ENCODE results near the gene C16orf90. TPM values are rescaled to one million over a fixed set of nuclear protein-coding genes. Genes with fewer than 3 reads are reported as not detected.
"Not testable (repeated sequence)": the region's sequence is repeated elsewhere in the genome, so short reads cannot be mapped to it uniquely, and the experiment has no call there.

C16orf90 gene
- polyA plus RNA-seq, 1 of the 3 experiments (the other 2 are of a cell fraction), result not detected

DNA sequence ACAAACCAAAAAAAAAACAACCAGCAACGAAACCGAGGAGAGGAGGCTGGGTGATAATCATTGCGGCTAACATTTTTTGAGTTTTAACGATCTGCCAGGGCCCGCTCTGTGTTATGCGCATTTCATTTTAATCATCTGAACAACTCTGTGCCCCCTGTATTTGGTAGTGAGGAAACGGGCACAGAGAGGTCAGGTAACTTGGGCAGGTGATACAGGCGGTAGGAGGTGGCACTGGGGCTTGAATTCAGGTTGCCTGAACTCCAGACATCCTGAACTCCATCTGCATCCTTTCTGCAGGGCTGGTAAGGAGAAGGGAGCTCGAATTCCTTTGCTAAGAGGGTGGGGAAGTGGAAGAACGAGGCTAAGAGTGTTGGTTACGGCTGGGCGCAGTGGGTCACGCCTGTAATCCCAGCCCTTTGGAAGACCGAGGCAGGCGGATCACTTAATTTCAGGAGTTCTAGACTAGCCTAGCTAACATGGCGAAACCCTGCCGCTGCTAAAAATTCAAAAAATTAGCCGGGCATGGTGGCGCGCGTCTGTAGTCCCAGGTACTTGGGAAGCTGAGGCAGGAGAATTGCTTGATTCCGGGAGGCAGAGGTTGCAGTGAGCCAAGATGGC is 6.6 kb upstream of the C16orf90 start:
- Histone ChIP-seq H3K9me2 (no peaks in the 10 kb centered on the region), H3K4me3 (ENCODE audit: low read depth in 2 of 2, low read length in 1 of 2) (peak overlapping the region; percentile 67 to 85), H3K4me2 (peak overlapping the region; percentile 79), H2AFZ (ENCODE audit: low read depth) (peak overlapping the region; percentile 75), H3K4me1 (ENCODE audit: control insufficient read depth in 1 of 2, insufficient read depth in 2 of 2, low read depth in 1 of 2, low read length in 1 of 2) (peaks cover 0 to 4% of the 10 kb centered on the region in 2 experiments; a peak in 1 of 4 replicates), H3K27ac (ENCODE audit: low read depth in 2 of 2, low read length in 1 of 2) (peak overlapping the region in 1 of 2 experiments; percentile 83; a peak in 2 of 4 replicates), H3K9ac (peak overlapping the region; percentile 78), H3K27me3 (ENCODE audit: insufficient read depth) (no peaks in the 10 kb centered on the region), H3F3A (replicated peaks; ENCODE audit: insufficient read depth) (peaks cover 7% of the 10 kb centered on the region), H4K20me1 (ENCODE audit: insufficient read depth) (no peaks in the 10 kb centered on the region), H3K36me3 (replicated peaks in 1 of 2; ENCODE audit: control insufficient read depth in 1 of 2, insufficient read depth in 2 of 2, low read length in 1 of 2) (peaks cover 2 to 17% of the 10 kb centered on the region in 2 experiments), H3K9me3 (no peaks in the 10 kb centered on the region), H3K79me2 (ENCODE audit: insufficient read depth) (peaks cover 23% of the 10 kb centered on the region)
- ChIA-PET CTCF (interaction anchor here (0.6 to 1.6 kb wide), 7 partner anchors 9 to 413 kb away, joined by 3 to 6 read pairs (median 4); no protein-coding TSS in a partner anchor), POLR2A (interaction anchor here (0.9 kb wide), 1 partner anchor 59 kb away, joined by 3 read pairs; the partner anchor contains the start of genes NAA60 and ZNF597)
- TF ChIP-seq FOSL2 (IDR thresholded peaks at IDR 0.05; ENCODE audit: borderline replicate concordance, low read depth) (no peak), JUND (IDR thresholded peaks at IDR 0.05) (no peak), RFX5 (IDR thresholded peaks at IDR 0.05; ENCODE audit: low read length) (no peak), FOXM1 (IDR thresholded peaks at IDR 0.05; ENCODE audit: low read depth) (no peak)
- TF ChIP-seq, protein P1, sequence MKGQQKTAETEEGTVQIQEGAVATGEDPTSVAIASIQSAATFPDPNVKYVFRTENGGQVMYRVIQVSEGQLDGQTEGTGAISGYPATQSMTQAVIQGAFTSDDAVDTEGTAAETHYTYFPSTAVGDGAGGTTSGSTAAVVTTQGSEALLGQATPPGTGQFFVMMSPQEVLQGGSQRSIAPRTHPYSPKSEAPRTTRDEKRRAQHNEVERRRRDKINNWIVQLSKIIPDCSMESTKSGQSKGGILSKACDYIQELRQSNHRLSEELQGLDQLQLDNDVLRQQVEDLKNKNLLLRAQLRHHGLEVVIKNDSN (IDR thresholded peaks at IDR 0.05; ENCODE audit: borderline replicate concordance, low read depth), result no peak
- TF ChIP-seq, protein P2, sequence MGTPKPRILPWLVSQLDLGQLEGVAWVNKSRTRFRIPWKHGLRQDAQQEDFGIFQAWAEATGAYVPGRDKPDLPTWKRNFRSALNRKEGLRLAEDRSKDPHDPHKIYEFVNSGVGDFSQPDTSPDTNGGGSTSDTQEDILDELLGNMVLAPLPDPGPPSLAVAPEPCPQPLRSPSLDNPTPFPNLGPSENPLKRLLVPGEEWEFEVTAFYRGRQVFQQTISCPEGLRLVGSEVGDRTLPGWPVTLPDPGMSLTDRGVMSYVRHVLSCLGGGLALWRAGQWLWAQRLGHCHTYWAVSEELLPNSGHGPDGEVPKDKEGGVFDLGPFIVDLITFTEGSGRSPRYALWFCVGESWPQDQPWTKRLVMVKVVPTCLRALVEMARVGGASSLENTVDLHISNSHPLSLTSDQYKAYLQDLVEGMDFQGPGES (IDR thresholded peaks at IDR 0.05; ENCODE audit: low read depth, low read length), result no peak
- WGBS (ENCODE audit: low lambda C conversion rate), result 57% methylated on average over 22 of the region's 22 CpGs
- no peak for DNase-seq

DNA sequence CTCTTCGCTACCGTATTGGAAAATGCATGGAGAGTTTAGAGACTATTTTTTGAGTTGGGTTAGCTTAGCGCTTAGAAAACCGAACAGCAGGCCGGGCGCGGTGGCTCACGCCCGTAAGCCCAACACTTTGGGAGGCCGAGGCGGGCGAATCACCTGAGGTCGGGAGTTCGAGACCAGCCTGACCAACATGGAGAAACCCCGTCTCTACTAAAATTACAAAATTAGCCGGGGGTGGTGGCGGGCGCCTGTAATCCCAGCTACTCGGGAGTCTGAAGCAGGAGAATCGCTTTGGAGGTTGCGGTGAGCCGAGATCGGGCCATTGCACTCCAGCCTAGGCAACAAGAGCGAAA is 6.1 kb upstream of the C16orf90 start:
- H3K4me2 ChIP-seq, result peak overlapping the region; percentile 79
- H3K36me3 ChIP-seq (replicated peaks in 1 of 2; ENCODE audit: control insufficient read depth in 1 of 2, insufficient read depth in 2 of 2, low read length in 1 of 2), result peaks cover 2 to 13% of the 10 kb centered on the region in 2 experiments
- not testable (repeated sequence) for H4K20me1 ChIP-seq (ENCODE audit: insufficient read depth); H3K9me3 ChIP-seq; H3F3A ChIP-seq (replicated peaks; ENCODE audit: insufficient read depth); DNase-seq; H3K9me2 ChIP-seq; H3K27me3 ChIP-seq (ENCODE audit: insufficient read depth); H3K4me1 ChIP-seq (ENCODE audit: control insufficient read depth in 1 of 2, insufficient read depth in 2 of 2, low read depth in 1 of 2, low read length in 1 of 2)
- peak overlapping the region; percentile 67 to 85 for H3K4me3 ChIP-seq (ENCODE audit: low read depth in 2 of 2, low read length in 1 of 2)
- peaks cover 23% of the 10 kb centered on the region for H3K79me2 ChIP-seq (ENCODE audit: insufficient read depth)
- ChIA-PET CTCF (interaction anchor here (0.6 to 1.6 kb wide), 7 partner anchors 9 to 413 kb away, joined by 3 to 6 read pairs (median 4); no protein-coding TSS in a partner anchor), POLR2A (interaction anchor here (0.9 kb wide), 1 partner anchor 58 kb away, joined by 3 read pairs; the partner anchor contains the start of genes NAA60 and ZNF597)
- peak overlapping the region; percentile 75 for H2AFZ ChIP-seq (ENCODE audit: low read depth)
- peak overlapping the region; percentile 78 to 83 for H3K27ac ChIP-seq (ENCODE audit: low read depth in 2 of 2, low read length in 1 of 2)
- WGBS (ENCODE audit: low lambda C conversion rate), result 10% methylated on average over 24 of the region's 24 CpGs
- peak overlapping the region; percentile 78 for H3K9ac ChIP-seq

DNA sequence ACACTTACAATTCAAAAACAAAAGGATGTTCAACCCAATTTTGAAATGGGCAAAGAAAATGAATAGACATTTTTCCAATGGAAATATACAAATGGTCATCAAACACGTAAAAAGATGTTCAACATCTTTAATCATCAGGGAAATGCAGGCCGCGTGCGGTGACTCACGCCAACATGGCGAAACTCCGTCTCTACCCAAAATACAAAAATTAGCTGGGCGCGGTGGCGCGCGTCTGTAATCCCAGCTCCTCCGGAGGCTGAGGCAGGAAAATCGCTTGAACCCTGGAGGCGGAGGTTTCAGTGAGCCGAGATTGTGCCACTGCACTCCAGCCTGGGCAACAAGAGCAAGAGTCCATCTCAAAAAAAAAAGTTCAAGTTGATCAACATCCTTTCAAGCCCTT is 3.7 kb upstream of the C16orf90 start:
- Histone ChIP-seq H3K36me3 (replicated peaks in 1 of 2; ENCODE audit: control insufficient read depth in 1 of 2, insufficient read depth in 2 of 2, low read length in 1 of 2) (no peaks in the 10 kb centered on the region), H3K9ac (no peak overlapping the region), H3K4me3 (ENCODE audit: low read depth in 2 of 2, low read length in 1 of 2) (no peak overlapping the region), H3K4me1 (ENCODE audit: control insufficient read depth in 1 of 2, insufficient read depth in 2 of 2, low read depth in 1 of 2, low read length in 1 of 2) (peaks cover 0 to 4% of the 10 kb centered on the region in 2 experiments; a peak in 1 of 4 replicates), H3K27ac (ENCODE audit: low read depth in 2 of 2, low read length in 1 of 2) (no peak overlapping the region), H3K27me3 (ENCODE audit: insufficient read depth) (no peaks in the 10 kb centered on the region), H4K20me1 (ENCODE audit: insufficient read depth) (no peaks in the 10 kb centered on the region), H3K9me2 (no peaks in the 10 kb centered on the region), H2AFZ (ENCODE audit: low read depth) (no peak overlapping the region), H3K79me2 (ENCODE audit: insufficient read depth) (peaks cover 23% of the 10 kb centered on the region), H3F3A (replicated peaks; ENCODE audit: insufficient read depth) (peaks cover 7% of the 10 kb centered on the region), H3K4me2 (no peak overlapping the region), H3K9me3 (no peaks in the 10 kb centered on the region)
- TF ChIP-seq, protein P2 (IDR thresholded peaks at IDR 0.05; ENCODE audit: low read depth, low read length), result no peak
- TF ChIP-seq GABPA (IDR thresholded peaks at IDR 0.05; ENCODE audit: low read depth) (no peak), CHD2 (IDR thresholded peaks at IDR 0.05; ENCODE audit: low read length, partially characterized antibody) (no peak), NFIC (IDR thresholded peaks at IDR 0.05; ENCODE audit: borderline replicate concordance) (no peak), POLR2AphosphoS5 (IDR thresholded peaks at IDR 0.05; ENCODE audit: low read depth, low read length) (no peak), NRF1 (IDR thresholded peaks at IDR 0.05; ENCODE audit: low read depth, low read length) (no peak), RCOR1 (IDR thresholded peaks at IDR 0.05; ENCODE audit: low read length) (no peak), EP300 (IDR thresholded peaks at IDR 0.05; ENCODE audit: borderline replicate concordance in 1 of 2, low read depth in 1 of 2, low read length in 1 of 2) (no peak), FOSL2 (IDR thresholded peaks at IDR 0.05; ENCODE audit: borderline replicate concordance, low read depth) (no peak), TCF12 (IDR thresholded peaks at IDR 0.05) (no peak), RFX5 (IDR thresholded peaks at IDR 0.05; ENCODE audit: low read length) (no peak)
- CTCF ChIA-PET, result no interaction called here
- POLR2A ChIA-PET, result no interaction called here
- DNase-seq, result no peak
- WGBS (ENCODE audit: low lambda C conversion rate), result 91% methylated on average over 16 of the region's 16 CpGs

Measured in SK-N-SH (cell line).